WTC11 (cell line): ENCODE data around the gene LY6G5C. TPM values are rescaled to one million over a fixed set of nuclear protein-coding genes. Genes with fewer than 3 reads are reported as not detected.

ENCODE experiments used
- ATAC-seq: fragments of 200-7000 bp; cut with Tn5 transposase; 2 replicates; pipeline ENCODE4 v1.10.0; 2021; ENCODE audit warnings: mild to moderate bottlenecking, moderate library complexity
- CTCF ChIA-PET: fragments of 300-600 bp; sonication (Branson Sonifier 250); formaldehyde crosslinking; loops from one replicate; lab custom pipeline; 2021; ENCODE audit warnings: antibody characterized with exemption; lab: Charles Lee
- POLR2A ChIA-PET: fragments of 350-600 bp; sonication (Branson Sonifier 250); formaldehyde crosslinking; loops from one replicate; lab custom pipeline; 2021; ENCODE audit warnings: antibody characterized with exemption; lab: Charles Lee
- DNase-seq: peaks from one replicate; pipeline ENCODE4 v3.0.0; 2021; ENCODE audit warnings: low spot score
- H3K27ac Mint-ChIP-seq: 2 replicates; pipeline ENCODE4 v1.8.0; 2021; ENCODE audit warnings: mixed read lengths
- H3K27me3 Mint-ChIP-seq: 2 replicates; pipeline ENCODE4 v1.8.0; 2021; ENCODE audit warnings: low read depth, mild to moderate bottlenecking, moderate library complexity, mixed read lengths
- H3K36me3 Mint-ChIP-seq: 2 replicates; pipeline ENCODE4 v1.8.0; 2021; ENCODE audit warnings: mixed read lengths
- H3K4me1 Mint-ChIP-seq: 2 replicates; pipeline ENCODE4 v1.8.0; 2022; ENCODE audit warnings: mixed read lengths
- H3K4me3 Mint-ChIP-seq: 2 replicates; pipeline ENCODE4 v1.8.0; 2021; ENCODE audit warnings: mild to moderate bottlenecking, moderate library complexity, mixed read lengths
- H3K9me3 Mint-ChIP-seq: 2 replicates; pipeline ENCODE4 v1.8.0; 2021; ENCODE audit warnings: mixed read lengths
- ATF3 ChIP-seq: sonication (generic); formaldehyde crosslinking; conservative IDR thresholded peaks from 2 replicates; pipeline ENCODE4 v1.8.1; 2022; ENCODE audit warnings: mild to moderate bottlenecking, missing genetic modification reagents
- CTCF ChIP-seq: fragments of 200-600 bp; IDR thresholded peaks from 2 replicates; pipeline ENCODE4 v1.8.0; 2022; ENCODE audit warnings: antibody characterized with exemption
- EMX1 ChIP-seq: fragments of 250-450 bp; sonication (Bioruptor Pico); IDR thresholded peaks from 2 replicates; pipeline ENCODE4 v1.8.0; 2021; ENCODE audit warnings: mild to moderate bottlenecking
- ETV6 ChIP-seq: sonication (generic); formaldehyde crosslinking; IDR thresholded peaks from 2 replicates; pipeline ENCODE4 v1.8.1; 2022; ENCODE audit warnings: mild to moderate bottlenecking, missing genetic modification reagents
- FOXJ3 ChIP-seq: sonication (generic); formaldehyde crosslinking; IDR thresholded peaks from 2 replicates; pipeline ENCODE4 v1.9.0; 2021; ENCODE audit warnings: missing genetic modification reagents, mild to moderate bottlenecking, borderline replicate concordance
- NFE2L1 ChIP-seq: sonication (generic); formaldehyde crosslinking; IDR thresholded peaks from 2 replicates; pipeline ENCODE4 v1.8.1; 2023; ENCODE audit warnings: missing genetic modification reagents
- NFYB ChIP-seq: sonication (generic); formaldehyde crosslinking; conservative IDR thresholded peaks from 2 replicates; pipeline ENCODE4 v1.8.0; 2022; ENCODE audit warnings: low read depth, missing genetic modification reagents
- USF2 ChIP-seq: sonication (generic); formaldehyde crosslinking; IDR thresholded peaks from 2 replicates; pipeline ENCODE4 v1.8.1; 2023; ENCODE audit warnings: mild to moderate bottlenecking, missing genetic modification reagents, moderate library complexity
- ZBTB21 ChIP-seq: sonication (generic); formaldehyde crosslinking; IDR thresholded peaks from 2 replicates; pipeline ENCODE4 v1.8.1; 2023; ENCODE audit warnings: mild to moderate bottlenecking, missing genetic modification reagents, borderline replicate concordance
- ZNF219 ChIP-seq: sonication (generic); formaldehyde crosslinking; IDR thresholded peaks from 2 replicates; pipeline ENCODE4 v1.8.0; 2023; ENCODE audit warnings: missing genetic modification reagents, mild to moderate bottlenecking, borderline replicate concordance
- total RNA-seq: library from RNA; stranded (reverse); gene quantifications from 3 replicates; pipeline ENCODE4 v1.2.3, GENCODE V29; 2021
- TF ChIP-seq, protein P1 (sequence below): fragments of 250-450 bp; sonication (Bioruptor Pico); IDR thresholded peaks from 2 replicates; pipeline ENCODE4 v2.1.2; 2022; ENCODE audit warnings: mild to moderate bottlenecking, moderate library complexity
- TF ChIP-seq, protein P2 (sequence below): fragments of 250-450 bp; sonication (Bioruptor Pico); IDR thresholded peaks from 2 replicates; pipeline ENCODE4 v1.9.0; 2021; ENCODE audit warnings: mild to moderate bottlenecking
- TF ChIP-seq, protein P3 (sequence below): sonication (generic); formaldehyde crosslinking; IDR thresholded peaks from 2 replicates; pipeline ENCODE4 v1.8.0; 2023; ENCODE audit warnings: missing genetic modification reagents, mild to moderate bottlenecking, borderline replicate concordance

The LY6G5C gene
- total RNA-seq, 1 experiment from 2014 or later: 1.0 TPM

- peak; percentile 10; the same call in 1 of the 2 replicates for TF ChIP-seq ETV6 (CRISPR knock-in tag)
- TF ChIP-seq ATF3 (CRISPR knock-in tag): no peak
- TF ChIP-seq, all 79 proteins: peak for 1
- CTCF ChIA-PET: interaction anchor here (0.6 to 2.3 kb wide), 8 partner anchors 8 to 210 kb away, joined by 3 to 14 read pairs (median 5); partner anchors contain the start of genes C6orf47, GPANK1 and NEU1
- H3K27me3 Mint-ChIP-seq: no peaks in the 10 kb centered on the region
- ATAC-seq: peak; percentile 79
- peaks cover 20% of the 10 kb centered on the region for H3K4me1 Mint-ChIP-seq
- H3K9me3 Mint-ChIP-seq: no peaks in the 10 kb centered on the region
- peaks cover 26% of the 10 kb centered on the region for H3K36me3 Mint-ChIP-seq
- peak; percentile 81 for DNase-seq
- H3K27ac Mint-ChIP-seq: peak overlapping the region; percentile 100
- POLR2A ChIA-PET: interaction anchor here (0.6 to 2.1 kb wide), 11 partner anchors 8 to 210 kb away, joined by 3 to 11 read pairs (median 4); partner anchors contain the start of genes ATP6V1G2, C6orf47, DDAH2 and DDX39B
- H3K4me3 Mint-ChIP-seq: peak overlapping the region; percentile 91
These were observed 27.7 kb downstream of the LY6G5C start for GRCh38 chr6:31652925-31653724.

- CTCF ChIA-PET: interaction anchor here (0.7 to 2.3 kb wide), 11 partner anchors 8 to 179 kb away, joined by 3 to 14 read pairs (median 4); partner anchors contain the start of genes ATP6V1G2, C6orf47 and GPANK1
- DNase-seq (peak; percentile 67), ATAC-seq (peak; percentile 57)
- H3K4me1 Mint-ChIP-seq: peaks cover 20% of the 10 kb centered on the region
- H3K36me3 Mint-ChIP-seq: peaks cover 39% of the 10 kb centered on the region
- peak overlapping the region; percentile 100 for H3K27ac Mint-ChIP-seq
- peak overlapping the region; percentile 91 for H3K4me3 Mint-ChIP-seq
- H3K27me3 Mint-ChIP-seq: no peaks in the 10 kb centered on the region
- POLR2A ChIA-PET: interaction anchor here (0.8 to 2.1 kb wide), 12 partner anchors 9 to 176 kb away, joined by 3 to 11 read pairs (median 4); partner anchors contain the start of genes C6orf47, CLIC1, DDAH2 and DDX39B
- no peaks in the 10 kb centered on the region for H3K9me3 Mint-ChIP-seq
- TF ChIP-seq, protein P1, sequence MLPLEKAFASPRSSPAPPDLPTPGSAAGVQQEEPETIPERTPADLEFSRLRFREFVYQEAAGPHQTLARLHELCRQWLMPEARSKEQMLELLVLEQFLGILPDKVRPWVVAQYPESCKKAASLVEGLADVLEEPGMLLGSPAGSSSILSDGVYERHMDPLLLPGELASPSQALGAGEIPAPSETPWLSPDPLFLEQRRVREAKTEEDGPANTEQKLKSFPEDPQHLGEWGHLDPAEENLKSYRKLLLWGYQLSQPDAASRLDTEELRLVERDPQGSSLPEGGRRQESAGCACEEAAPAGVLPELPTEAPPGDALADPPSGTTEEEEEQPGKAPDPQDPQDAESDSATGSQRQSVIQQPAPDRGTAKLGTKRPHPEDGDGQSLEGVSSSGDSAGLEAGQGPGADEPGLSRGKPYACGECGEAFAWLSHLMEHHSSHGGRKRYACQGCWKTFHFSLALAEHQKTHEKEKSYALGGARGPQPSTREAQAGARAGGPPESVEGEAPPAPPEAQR: no peak
- TF ChIP-seq ZNF219 (CRISPR knock-in tag): no peak
- TF ChIP-seq NFE2L1 (CRISPR knock-in tag): no peak
- TF ChIP-seq ZBTB21 (CRISPR knock-in tag): no peak
- TF ChIP-seq, protein P2, sequence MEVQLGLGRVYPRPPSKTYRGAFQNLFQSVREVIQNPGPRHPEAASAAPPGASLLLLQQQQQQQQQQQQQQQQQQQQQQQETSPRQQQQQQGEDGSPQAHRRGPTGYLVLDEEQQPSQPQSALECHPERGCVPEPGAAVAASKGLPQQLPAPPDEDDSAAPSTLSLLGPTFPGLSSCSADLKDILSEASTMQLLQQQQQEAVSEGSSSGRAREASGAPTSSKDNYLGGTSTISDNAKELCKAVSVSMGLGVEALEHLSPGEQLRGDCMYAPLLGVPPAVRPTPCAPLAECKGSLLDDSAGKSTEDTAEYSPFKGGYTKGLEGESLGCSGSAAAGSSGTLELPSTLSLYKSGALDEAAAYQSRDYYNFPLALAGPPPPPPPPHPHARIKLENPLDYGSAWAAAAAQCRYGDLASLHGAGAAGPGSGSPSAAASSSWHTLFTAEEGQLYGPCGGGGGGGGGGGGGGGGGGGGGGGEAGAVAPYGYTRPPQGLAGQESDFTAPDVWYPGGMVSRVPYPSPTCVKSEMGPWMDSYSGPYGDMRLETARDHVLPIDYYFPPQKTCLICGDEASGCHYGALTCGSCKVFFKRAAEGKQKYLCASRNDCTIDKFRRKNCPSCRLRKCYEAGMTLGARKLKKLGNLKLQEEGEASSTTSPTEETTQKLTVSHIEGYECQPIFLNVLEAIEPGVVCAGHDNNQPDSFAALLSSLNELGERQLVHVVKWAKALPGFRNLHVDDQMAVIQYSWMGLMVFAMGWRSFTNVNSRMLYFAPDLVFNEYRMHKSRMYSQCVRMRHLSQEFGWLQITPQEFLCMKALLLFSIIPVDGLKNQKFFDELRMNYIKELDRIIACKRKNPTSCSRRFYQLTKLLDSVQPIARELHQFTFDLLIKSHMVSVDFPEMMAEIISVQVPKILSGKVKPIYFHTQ (CRISPR knock-in tag): no peak
- peak; percentile 5; the same call in 1 of the 2 replicates for TF ChIP-seq NFYB
- TF ChIP-seq, protein P3, sequence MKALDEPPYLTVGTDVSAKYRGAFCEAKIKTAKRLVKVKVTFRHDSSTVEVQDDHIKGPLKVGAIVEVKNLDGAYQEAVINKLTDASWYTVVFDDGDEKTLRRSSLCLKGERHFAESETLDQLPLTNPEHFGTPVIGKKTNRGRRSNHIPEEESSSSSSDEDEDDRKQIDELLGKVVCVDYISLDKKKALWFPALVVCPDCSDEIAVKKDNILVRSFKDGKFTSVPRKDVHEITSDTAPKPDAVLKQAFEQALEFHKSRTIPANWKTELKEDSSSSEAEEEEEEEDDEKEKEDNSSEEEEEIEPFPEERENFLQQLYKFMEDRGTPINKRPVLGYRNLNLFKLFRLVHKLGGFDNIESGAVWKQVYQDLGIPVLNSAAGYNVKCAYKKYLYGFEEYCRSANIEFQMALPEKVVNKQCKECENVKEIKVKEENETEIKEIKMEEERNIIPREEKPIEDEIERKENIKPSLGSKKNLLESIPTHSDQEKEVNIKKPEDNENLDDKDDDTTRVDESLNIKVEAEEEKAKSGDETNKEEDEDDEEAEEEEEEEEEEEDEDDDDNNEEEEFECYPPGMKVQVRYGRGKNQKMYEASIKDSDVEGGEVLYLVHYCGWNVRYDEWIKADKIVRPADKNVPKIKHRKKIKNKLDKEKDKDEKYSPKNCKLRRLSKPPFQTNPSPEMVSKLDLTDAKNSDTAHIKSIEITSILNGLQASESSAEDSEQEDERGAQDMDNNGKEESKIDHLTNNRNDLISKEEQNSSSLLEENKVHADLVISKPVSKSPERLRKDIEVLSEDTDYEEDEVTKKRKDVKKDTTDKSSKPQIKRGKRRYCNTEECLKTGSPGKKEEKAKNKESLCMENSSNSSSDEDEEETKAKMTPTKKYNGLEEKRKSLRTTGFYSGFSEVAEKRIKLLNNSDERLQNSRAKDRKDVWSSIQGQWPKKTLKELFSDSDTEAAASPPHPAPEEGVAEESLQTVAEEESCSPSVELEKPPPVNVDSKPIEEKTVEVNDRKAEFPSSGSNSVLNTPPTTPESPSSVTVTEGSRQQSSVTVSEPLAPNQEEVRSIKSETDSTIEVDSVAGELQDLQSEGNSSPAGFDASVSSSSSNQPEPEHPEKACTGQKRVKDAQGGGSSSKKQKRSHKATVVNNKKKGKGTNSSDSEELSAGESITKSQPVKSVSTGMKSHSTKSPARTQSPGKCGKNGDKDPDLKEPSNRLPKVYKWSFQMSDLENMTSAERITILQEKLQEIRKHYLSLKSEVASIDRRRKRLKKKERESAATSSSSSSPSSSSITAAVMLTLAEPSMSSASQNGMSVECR: no peak; the same call in 1 of the 2 replicates
- TF ChIP-seq, all 79 proteins: peak for 1
These were observed 29.2 kb downstream of the LY6G5C start for GRCh38 chr6:31651602-31652191.

DNA sequence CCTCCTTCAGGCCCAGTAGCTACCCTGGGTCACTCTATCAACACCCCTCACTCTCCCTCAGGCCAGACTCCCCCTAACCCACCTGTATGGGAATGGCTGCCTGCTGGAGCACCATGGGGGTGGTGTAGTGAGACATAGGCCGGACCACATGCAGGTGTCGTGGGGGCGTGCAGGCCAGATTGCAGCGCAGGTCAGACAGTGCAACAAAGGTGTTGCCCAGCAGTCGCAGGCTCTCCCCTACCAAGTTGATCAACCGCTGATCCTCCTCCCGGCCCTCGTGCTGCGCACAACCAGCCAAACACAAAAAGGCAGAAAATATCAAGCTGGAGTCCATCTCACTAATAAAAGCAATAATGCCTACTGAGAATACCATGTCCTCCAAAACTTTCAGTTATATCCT lies 35.5 kb downstream of the LY6G5C start:
- POLR2A ChIA-PET: no interaction called here
- Mint-ChIP-seq H3K27ac (no peak overlapping the region), H3K4me3 (no peak overlapping the region), H3K36me3 (peaks cover 81% of the 10 kb centered on the region), H3K9me3 (no peaks in the 10 kb centered on the region), H3K27me3 (no peaks in the 10 kb centered on the region), H3K4me1 (peaks cover 3% of the 10 kb centered on the region; the same call in 1 of the 2 replicates)
- DNase-seq (no peak), ATAC-seq (no peak)
- CTCF ChIA-PET: no interaction called here
- TF ChIP-seq USF2 (CRISPR knock-in tag) (no peak), FOXJ3 (CRISPR knock-in tag) (no peak), EMX1 (no peak), CTCF (no peak)
